ENCODE data around the gene RPS8. TPM values are rescaled to one million over a fixed set of nuclear protein-coding genes. Genes with fewer than 3 reads are reported as not detected.

Gene RPS8
- total RNA-seq, 1 donor from 2014 or later: 1,187 TPM

GRCh38 chr1:44785501-44786137 lies 10.3 kb downstream of the RPS8 start:
- TF ChIP-seq, protein P1, sequence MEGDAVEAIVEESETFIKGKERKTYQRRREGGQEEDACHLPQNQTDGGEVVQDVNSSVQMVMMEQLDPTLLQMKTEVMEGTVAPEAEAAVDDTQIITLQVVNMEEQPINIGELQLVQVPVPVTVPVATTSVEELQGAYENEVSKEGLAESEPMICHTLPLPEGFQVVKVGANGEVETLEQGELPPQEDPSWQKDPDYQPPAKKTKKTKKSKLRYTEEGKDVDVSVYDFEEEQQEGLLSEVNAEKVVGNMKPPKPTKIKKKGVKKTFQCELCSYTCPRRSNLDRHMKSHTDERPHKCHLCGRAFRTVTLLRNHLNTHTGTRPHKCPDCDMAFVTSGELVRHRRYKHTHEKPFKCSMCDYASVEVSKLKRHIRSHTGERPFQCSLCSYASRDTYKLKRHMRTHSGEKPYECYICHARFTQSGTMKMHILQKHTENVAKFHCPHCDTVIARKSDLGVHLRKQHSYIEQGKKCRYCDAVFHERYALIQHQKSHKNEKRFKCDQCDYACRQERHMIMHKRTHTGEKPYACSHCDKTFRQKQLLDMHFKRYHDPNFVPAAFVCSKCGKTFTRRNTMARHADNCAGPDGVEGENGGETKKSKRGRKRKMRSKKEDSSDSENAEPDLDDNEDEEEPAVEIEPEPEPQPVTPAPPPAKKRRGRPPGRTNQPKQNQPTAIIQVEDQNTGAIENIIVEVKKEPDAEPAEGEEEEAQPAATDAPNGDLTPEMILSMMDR (IDR thresholded peaks at IDR 0.05; ENCODE audit: insufficient read depth, low read depth, low read length): no peak
- no peak for TF ChIP-seq EZH2 (IDR thresholded peaks at IDR 0.05; ENCODE audit: insufficient read depth, low read length)
- FAIRE-seq (no peak), DNase-seq (ENCODE audit: low read depth) (no peak)
- Histone ChIP-seq H3K9ac (ENCODE audit: low read length) (peak overlapping the region; percentile 51), H3K4me2 (ENCODE audit: low read length) (peak overlapping the region; percentile 90), H3K36me3 (ENCODE audit: insufficient read depth, low read length) (no peaks in the 10 kb centered on the region), H3K4me3 (ENCODE audit: insufficient read depth, low read depth, low read length) (peak overlapping the region; percentile 25), H3K79me2 (ENCODE audit: insufficient read depth, low read length) (no peaks in the 10 kb centered on the region), H4K20me1 (ENCODE audit: insufficient read depth, low read length) (peaks cover 7% of the 10 kb centered on the region), H3K27ac (ENCODE audit: low read depth, low read length) (no peak overlapping the region), H3K4me1 (ENCODE audit: insufficient read depth, low read length) (peaks cover 25% of the 10 kb centered on the region), H3K27me3 (ENCODE audit: insufficient read depth, low read length) (no peaks in the 10 kb centered on the region), H2AFZ (ENCODE audit: low read depth, low read length) (peak overlapping the region; percentile 87), H3K9me3 (ENCODE audit: insufficient read depth, low read depth, low read length) (no peaks in the 10 kb centered on the region)
- peaks cover 6% of the 10 kb centered on the region for H3K36me3 Mint-ChIP-seq (ENCODE audit: low read depth, unreplicated experiment)
- peaks cover 12% of the 10 kb centered on the region for H3K27me3 Mint-ChIP-seq (ENCODE audit: low read depth, unreplicated experiment)
- peak overlapping the region; percentile 62 for H3K4me3 Mint-ChIP-seq (ENCODE audit: unreplicated experiment)
- H3K27ac Mint-ChIP-seq (ENCODE audit: unreplicated experiment): peak overlapping the region; percentile 20
- no peaks in the 10 kb centered on the region for H3K4me1 Mint-ChIP-seq (ENCODE audit: low read depth, unreplicated experiment)
- no peaks in the 10 kb centered on the region for H3K9me3 Mint-ChIP-seq (ENCODE audit: unreplicated experiment)

DNA sequence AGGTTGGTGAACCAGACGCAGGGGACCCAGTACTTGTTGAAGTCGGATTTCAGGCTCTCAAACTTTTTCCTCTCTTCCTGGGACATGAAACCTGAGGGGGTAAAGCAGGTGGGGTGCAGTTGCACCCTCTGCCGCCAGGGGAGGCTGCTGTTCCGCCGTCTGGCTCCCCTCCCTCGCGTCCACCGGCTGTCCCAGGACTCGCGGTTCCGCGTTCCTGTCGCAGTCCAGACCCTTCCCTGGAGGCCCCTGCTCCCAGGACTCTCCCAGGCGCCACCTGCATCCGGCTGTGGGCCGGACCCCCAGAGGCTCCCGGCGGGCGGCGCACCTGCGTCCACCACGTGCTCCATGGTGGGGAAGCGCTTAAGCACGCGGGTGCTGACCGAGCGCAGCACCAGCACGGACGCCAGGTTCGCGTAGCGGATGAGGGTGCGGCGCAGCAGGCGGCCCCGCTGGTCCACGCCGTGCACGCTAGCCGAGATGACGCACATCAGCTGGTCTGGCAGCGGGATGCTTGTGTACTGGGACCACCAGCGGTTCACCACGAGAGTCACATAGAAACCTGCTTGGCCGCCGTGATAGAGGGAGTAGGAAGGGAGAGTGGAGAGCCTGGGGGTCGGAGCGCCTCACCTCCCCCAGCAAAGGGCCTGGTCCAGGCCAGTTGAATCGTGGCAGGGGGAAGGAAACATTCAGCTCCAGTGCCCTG lies 10.9 kb downstream of the RPS8 start:
- H3K79me2 ChIP-seq (ENCODE audit: insufficient read depth, low read length): no peaks in the 10 kb centered on the region
- no peaks in the 10 kb centered on the region for H3K9me3 Mint-ChIP-seq (ENCODE audit: unreplicated experiment)
- peak overlapping the region; percentile 87 for H2AFZ ChIP-seq (ENCODE audit: low read depth, low read length)
- FAIRE-seq (no peak), DNase-seq (ENCODE audit: low read depth) (peak; percentile 60)
- peak overlapping the region; percentile 20 for H3K27ac Mint-ChIP-seq (ENCODE audit: unreplicated experiment)
- no peaks in the 10 kb centered on the region for H3K27me3 ChIP-seq (ENCODE audit: insufficient read depth, low read length)
- no peaks in the 10 kb centered on the region for H3K36me3 ChIP-seq (ENCODE audit: insufficient read depth, low read length)
- peak overlapping the region; percentile 90 for H3K4me2 ChIP-seq (ENCODE audit: low read length)
- no peak overlapping the region for H3K27ac ChIP-seq (ENCODE audit: low read depth, low read length)
- no peaks in the 10 kb centered on the region for H3K4me1 Mint-ChIP-seq (ENCODE audit: low read depth, unreplicated experiment)
- H3K27me3 Mint-ChIP-seq (ENCODE audit: low read depth, unreplicated experiment): peaks cover 12% of the 10 kb centered on the region
- H3K9me3 ChIP-seq (ENCODE audit: insufficient read depth, low read depth, low read length): no peaks in the 10 kb centered on the region
- H4K20me1 ChIP-seq (ENCODE audit: insufficient read depth, low read length): peaks cover under 1% of the 10 kb centered on the region
- peak overlapping the region; percentile 25 for H3K4me3 ChIP-seq (ENCODE audit: insufficient read depth, low read depth, low read length)
- peaks cover 6% of the 10 kb centered on the region for H3K36me3 Mint-ChIP-seq (ENCODE audit: low read depth, unreplicated experiment)
- no peak for TF ChIP-seq EZH2 (IDR thresholded peaks at IDR 0.05; ENCODE audit: insufficient read depth, low read length)
- TF ChIP-seq, protein P1 (IDR thresholded peaks at IDR 0.05; ENCODE audit: insufficient read depth, low read depth, low read length): peak; percentile 86
- H3K4me1 ChIP-seq (ENCODE audit: insufficient read depth, low read length): peaks cover 25% of the 10 kb centered on the region
- peak overlapping the region; percentile 51 for H3K9ac ChIP-seq (ENCODE audit: low read length)
- peak overlapping the region; percentile 62 for H3K4me3 Mint-ChIP-seq (ENCODE audit: unreplicated experiment)

All from astrocyte (in vitro differentiated cells and primary cell).